Stimulated activated CD4-positive, alpha-beta T cell treated with anti-CD3 and anti-CD28 coated beads, Interleukin-2, amount 100 ng/mL, for 4 hours (primary cell): ENCODE measurements around the gene C9orf43.
"Not testable (repeated sequence)": the region's sequence is repeated elsewhere in the genome, so short reads cannot be mapped to it uniquely, and the experiment has no call there.

Experiments
- DNase-seq: peaks from one replicate; pipeline ENCODE4 v3.0.0-alpha.2; 2020; ENCODE audit warnings: low read depth

C9orf43 gene

DNA sequence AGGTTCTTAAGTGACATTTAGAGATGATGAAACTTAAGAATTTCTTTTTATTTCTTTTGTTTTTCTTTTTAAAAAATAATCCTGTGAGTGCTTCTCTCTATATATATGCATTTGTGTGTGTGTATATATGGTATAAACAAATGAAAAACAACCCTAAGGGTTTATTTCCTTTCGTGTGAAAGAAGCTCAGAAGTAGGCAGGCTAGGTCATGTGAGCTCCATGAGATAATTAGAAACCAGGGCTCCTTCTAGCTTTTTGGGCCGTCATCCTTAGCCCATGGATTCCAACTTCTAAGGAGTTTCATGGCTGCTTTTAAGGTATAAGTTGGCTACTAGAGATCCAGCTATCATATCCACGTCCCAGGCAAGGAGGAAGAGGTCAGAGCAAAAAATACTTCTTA, 11.2 kb downstream of the C9orf43 start:
- DNase-seq, result no peak

DNA sequence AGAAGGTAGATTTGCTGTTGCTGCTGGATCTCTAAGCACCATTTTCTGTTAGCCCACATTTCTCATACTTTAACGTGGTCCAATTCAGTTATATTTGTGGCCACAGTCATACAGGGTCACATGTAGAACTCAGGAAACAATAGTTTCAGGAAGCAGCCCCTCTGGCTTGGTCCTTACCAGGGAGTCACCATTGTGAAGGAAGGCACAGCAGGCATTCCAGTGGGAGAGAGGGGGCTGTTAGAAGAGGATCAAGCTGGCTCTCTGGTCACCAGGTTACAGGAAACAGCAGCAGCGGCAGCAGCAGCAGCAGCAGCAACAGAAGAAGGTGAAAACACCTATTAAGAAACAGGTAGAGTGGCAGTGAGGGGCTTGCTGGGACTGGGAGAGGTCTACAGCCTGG, 14.5 kb downstream of the C9orf43 start:
- DNase-seq, result no peak

DNA sequence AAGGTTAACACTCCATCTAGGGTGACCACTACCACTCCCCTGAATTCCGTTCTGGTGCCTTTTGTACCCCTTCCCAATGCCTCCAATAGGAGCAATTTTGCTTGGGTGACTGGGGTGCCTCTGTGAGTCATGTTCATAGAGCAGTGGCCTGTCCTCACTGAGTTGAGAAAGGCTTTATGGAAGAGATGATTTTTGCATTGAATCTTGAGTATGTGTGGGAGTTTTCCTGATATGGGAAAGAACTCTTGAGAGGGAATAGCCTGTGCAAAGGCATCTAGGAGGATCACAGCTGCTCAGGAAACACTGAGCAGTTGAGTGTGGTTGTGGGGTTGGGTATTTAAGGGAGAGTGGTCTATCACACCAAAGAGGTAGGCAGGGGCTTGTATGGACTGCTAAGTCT, 16.2 kb downstream of the C9orf43 start:
- DNase-seq, result no peak

DNA sequence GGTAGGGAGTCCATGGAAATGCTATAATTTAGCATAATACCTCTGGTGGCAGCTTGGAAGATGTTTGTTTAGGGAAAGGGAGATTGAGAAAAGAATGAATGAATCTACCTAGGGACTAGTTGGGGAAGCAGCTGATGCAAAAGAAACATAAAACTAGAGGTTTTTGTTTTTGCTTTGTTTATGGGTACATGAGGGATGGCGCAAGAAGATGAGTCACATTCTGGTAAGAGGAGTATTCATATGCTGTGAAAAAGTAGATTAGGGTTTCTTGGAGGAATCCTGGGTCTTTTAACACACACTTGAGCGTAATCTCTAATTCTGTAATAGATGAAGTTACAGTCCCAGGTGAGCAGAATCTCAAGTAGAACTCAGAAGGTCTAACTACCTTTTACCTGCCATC, 17.1 kb downstream of the C9orf43 start:
- no peak for DNase-seq

DNA sequence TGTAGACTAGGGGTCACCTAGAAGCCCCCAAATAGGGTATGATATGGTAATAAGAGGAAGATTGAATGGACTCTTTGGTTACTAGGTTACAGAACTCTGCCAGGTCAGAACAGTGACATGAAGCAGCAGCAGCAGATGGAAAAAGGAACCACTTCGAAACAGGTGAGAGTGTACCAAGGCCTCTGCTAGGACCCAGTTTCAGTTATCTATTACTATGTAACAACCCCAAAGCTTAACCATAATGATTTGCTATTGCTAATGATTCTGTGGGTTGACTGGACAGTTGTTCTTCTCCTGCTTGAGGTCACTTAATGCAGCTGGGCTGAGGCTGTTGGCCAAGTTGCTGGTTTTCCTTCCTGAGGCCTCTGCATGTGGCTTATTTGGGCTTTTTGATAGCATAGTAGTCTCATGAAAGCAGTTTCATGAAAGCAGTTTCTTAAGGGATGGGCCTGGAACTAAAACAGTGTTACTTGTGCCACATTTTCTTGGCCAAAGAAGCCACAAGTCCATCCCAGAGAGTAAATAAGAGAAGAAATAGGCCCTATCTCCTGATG, 17.6 kb downstream of the C9orf43 start:
- DNase-seq, result no peak

DNA sequence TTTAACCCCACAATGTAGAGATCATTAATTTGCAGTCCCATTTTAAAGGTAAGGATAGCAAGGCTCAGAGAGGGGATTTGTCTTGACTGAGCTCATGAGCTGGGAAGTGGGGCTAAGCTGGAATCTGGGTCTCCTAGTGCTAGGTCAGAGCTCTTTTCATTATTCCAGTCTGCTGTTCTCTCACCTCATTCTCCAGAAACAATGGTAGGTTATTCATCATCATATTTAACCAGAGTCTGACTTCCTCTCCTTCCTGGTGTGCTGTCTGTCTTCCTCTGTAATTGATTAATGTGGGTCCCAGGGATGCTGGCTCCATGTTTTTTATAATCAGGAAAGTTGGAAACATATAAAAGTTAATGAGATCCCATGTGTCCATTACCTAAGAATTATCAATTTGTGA, 20.6 kb downstream of the C9orf43 start:
- DNase-seq, result no peak

DNA sequence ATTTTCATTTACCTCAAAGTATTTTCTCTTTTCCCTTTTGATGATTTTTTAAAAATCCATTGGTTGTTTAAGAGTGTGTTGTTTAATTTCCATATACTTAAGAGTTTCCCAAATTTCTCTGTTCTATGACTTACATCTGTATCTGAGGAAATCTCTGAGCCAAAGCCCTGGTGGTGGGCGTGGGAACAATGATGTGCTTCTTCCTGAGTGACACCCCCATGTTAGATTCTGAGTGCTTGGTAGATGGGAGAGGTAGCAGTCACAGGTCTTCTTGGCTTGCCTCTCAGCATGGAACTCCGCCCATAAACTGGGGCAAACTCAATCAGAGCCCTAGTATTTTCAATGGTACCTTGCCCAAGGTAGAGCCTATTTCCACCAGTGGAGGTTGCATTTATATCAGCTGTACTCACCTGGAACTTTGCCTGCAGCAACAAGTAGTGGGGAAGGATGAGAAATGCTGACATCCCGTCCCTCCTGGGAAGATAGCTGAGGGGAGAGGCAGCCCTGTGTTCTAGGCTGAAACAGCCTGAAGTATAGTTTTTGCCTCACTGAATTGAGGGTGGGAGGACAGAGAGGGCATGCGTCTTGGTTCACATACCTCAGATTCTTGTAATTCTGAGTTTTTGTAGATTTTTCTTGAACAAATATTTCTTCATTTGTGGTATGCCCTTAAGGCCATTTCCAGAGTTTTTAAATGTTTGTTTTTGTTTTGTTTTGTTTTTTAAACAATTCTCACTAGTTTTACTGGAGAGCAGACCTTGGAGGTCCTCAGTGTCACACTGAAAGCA, 26.4 kb downstream of the C9orf43 start:
- DNase-seq, result no peak

DNA sequence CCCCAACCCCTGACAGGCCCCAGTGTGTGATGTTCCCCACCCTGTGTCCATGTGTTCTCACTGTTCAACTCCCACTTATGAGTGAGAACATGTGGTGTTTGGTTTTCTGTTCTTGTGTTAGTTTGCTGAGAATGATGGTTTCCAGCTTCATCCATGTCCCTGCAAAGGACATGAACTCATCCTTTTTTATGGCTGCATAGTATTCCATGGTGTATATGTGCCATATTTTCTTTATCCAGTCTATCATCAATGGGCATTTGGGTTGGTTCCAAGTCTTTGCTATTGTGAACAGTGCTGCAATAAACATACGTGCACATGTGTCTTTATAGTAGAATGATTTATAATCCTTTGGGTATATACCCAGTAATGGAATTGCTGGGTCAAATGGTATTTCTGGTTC, 27.2 kb downstream of the C9orf43 start:
- DNase-seq, result not testable (repeated sequence)

DNA sequence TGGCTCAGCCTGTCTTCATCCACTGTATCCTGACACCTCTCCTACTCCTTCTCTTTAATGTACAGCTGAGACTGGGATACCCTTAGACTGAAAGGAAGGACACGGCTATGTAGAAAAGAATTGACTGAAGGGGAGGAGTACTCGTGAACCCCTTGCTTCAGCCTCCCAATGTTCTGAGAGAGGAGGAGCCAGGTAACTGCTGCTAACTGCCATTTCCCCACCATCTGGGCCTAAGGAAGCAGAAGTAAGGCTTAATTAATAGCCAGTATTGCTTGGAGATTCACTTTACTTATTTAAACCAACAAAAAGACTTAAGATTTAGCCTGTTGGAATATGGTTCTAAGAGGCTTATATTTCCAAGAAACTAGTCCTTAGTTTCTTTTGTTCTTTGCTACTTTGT, 34.2 kb downstream of the C9orf43 start:
- DNase-seq, result no peak

DNA sequence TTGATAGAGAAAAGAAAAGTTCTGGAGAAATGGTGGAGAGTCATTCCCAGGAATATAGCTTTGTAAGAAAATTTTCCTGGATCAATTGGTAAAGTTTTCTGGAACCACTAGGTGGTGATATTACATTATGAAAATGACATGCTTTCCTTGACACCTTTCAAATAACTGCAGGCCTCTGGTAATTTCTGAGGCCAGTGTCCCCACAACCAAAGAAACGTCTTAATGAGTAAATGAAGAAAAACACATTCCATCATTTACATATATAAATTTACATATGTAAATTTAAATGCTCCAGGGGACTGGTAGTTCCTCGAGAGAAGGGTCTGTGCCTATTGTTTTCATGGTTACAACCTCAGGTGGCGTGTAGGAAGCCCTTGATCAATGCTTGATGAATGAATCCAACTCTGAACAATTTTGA, 35.8 kb downstream of the C9orf43 start:
- no peak for DNase-seq

DNA sequence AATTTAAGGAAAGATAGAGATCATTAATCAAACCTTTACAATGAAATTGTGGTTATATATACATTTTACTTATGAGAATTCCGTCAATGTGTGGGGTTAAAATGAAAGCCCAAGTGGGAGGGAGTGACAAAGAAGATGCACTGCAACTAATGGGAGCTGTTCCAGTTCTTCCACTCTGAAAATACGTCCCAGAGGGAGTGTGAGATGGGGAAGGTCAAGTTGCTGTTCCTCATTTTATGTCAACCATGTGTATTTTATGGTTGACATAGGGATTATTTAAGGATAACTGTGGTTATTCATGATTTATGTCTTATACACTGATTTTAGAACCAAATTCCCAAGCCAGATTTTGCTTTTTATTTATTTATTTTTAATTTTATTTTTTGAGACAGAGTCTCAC, 38.8 kb downstream of the C9orf43 start:
- no peak for DNase-seq

DNA sequence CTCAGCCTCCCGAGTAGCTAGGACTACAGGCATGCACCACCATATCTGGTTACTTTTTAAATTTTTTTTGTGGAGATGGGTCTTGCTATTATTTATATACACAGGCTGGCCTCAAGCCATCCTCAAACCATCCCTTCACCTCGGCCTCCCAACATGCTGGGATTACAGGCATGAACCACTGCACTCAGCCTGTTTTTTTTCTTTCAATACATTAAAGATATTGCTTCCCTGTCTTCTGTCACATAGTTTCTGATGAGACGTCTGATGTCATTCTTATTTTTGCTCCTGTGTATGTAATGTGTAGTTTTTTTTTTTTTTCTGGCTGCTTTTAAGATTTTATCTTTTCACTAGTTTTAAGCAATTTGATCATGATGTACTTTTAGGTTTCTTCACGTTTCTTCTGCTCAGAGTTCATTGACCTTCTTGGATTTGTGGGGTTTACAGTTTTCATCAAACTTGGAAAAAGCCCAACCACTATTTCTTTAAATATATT, 41.6 kb downstream of the C9orf43 start:
- no peak for DNase-seq

DNA sequence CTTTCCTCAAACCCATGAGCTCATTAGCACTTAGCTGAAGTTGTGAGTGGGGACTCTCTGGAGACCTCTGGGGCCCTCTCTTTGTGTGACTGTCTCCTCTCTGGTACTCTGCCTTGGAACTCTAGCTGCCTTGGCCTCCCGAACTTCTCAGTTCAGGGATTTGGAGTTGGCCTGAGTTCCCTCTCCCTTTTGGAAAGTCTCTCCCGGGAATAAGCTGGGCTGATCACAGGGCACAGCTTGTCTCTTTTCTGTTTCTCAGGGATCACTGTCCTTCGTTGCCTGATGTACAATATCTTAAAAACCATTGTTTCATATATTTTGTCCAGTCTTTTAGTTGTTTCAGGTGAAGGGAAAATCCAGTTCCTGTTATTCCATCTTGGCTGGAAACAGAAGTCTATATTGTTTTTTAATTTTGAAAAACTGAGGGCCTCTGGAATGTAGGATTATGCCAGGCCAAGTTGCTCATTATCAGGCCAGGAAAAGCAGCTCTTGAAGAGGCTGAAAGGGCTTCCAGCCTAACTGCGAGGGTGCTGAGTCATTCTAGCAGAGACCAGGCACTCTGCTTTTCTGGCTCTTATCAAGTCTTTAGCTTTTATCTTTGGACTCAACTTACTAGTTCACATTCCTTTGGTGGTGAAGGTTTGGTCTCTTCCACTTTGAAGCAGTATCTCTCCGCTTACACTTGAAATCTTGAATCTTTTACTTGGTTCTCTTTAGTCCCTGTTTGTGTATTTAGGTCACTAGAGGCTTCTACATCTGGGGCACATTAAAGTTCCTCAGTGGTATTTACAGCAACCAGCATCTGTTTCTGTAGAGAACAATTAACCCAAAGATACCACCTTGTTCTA, 44.6 kb downstream of the C9orf43 start:
- no peak for DNase-seq

DNA sequence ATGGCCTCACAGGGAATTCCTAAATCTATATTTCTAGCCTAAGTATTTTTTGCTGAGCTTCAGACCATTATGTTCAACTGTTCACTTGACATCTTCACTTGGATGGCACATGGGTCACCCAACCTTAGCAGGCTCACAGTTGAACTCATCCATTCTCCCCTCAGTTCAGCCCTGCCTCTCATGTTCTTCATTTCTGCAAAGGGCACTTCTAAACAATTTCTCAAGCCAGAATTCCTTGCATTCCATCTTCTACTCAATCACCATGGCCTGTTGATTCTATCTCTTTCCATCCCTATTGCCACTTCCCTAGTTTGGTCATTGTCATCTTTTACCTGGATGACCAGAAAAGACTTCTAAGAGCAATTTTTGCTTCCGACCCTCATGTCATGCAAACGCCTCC, 45.7 kb downstream of the C9orf43 start:
- no peak for DNase-seq

DNA sequence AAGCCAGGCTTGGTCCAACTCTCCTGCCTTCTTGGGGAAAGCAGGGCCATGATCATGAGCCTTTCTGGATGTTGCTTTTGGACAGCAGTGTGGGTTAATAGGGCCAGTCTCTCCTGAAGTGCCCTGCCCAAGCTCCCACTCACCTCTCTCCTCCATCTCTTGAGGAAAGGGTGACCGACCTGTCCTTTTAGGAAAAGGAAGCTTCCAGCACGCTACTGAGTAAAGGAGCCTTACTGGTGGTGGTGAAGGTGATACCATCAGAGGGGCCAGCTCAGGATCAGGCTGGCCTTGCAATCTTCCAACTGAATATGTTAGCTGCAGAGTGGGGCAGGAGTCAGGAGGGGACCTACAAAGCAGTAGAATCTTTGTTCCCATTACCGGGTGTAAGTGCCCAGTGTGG, 50.7 kb downstream of the C9orf43 start:
- DNase-seq, result no peak

DNA sequence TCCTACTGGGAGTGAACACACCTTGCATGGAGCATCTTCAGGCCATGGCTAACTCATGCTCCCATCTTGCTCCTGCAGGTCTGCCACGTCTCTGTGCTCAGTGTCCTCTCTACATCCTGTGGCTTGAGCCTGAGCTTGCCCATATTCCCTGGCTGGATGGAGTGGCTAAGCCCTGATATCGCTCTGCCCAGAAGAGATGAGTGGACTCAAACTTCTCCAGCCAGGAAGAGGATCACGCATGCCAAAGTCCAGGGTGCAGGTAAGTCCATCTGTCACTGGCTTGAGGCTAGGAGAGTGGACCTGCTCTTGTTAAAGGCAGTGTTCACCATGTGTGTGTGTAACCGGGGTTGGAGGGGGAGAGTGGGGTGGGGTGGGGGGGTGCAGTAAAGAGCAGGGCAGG, 51.4 kb downstream of the C9orf43 start:
- DNase-seq, result no peak

DNA sequence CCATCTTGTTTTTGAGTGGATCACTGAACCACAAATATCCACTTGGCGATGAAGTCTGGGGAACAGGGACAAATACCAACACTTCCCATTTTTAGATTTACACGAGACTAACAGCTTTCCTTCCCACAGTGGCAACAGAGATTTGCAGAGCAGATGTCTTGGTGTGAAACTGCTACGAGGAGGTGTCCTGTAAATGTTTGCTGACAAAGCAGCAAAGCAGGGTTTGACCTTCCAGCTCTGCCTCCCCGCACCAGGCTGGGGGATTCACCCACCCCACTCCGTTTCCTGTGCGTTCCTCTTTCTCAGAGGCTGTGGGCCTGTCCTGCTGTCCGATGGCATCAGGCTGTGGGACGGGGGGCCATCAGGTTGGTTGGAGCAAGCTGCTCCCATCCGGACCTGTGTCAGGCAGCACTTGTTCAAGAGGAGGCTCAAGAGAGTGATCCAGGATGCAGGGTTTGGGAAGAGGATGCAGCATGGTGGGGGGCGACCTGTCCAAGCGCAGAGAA, 52.3 kb downstream of the C9orf43 start:
- DNase-seq, result no peak

DNA sequence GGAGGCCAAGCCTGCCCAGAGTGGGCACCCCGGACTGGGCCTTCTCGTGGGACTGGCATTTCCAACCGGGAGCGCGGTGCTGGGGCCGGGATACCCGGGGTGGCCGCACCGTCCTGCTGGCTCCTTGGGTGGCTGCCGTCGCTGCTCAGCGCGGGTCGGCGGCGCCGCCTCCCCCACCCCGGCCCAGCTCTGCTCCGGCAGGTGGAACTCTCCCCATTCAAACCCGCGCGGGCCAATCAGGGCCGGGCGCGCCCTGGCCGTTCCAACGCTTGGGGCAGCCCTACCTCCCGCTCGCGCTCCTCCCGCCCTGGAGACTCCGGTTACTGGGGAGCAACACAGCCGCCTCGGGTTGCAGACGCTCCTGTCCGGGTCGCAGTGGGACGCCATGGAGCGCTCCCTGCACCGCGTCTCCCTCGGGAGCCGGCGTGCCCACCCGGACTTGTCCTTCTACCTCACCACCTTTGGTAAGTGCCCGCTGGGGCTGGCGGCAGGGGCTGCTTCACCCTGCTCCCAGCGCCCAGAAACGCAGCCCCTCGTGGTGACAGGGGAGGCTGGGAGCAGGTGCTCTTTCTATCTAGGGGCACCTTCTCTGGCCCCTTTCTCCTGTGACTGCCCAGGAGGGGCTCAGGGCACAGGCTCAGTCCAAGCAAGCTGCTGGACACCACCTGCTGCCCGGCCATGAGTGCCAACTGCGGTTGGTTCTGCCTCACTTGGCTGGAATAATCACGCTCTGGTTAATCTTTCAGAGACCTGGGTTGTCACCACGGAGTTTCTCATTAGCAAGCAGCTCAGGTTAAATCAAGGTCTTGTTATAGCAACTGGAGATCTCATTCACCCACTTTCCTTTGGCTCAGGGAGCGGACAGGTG, 53.1 kb downstream of the C9orf43 start, which contains the start of gene RGS3:
RGS3 (plus strand) TSS at position 310 of the 868 bp plus-strand sequence; CDS start at position 386, 76 bp downstream.
- DNase-seq, result no peak

DNA sequence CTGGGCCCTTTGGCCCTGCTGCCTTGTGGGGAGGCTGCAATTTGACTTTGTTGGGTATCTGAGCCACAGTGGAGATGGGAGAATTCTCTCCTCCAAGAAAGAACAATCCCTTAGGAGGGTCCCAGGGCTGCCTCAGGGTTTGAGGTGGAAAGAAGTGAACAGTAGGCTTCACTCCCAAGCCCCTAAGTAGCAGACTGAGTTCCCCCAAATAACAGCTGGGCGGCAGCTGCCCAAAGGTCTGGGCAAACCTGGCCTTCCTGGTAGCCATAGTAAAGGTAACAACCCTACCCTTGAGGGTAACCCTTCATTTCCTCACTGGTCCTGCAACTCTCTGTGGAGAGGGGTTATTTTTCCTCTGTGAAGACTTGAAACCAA, 53.7 kb downstream of the C9orf43 start:
- DNase-seq, result no peak

DNA sequence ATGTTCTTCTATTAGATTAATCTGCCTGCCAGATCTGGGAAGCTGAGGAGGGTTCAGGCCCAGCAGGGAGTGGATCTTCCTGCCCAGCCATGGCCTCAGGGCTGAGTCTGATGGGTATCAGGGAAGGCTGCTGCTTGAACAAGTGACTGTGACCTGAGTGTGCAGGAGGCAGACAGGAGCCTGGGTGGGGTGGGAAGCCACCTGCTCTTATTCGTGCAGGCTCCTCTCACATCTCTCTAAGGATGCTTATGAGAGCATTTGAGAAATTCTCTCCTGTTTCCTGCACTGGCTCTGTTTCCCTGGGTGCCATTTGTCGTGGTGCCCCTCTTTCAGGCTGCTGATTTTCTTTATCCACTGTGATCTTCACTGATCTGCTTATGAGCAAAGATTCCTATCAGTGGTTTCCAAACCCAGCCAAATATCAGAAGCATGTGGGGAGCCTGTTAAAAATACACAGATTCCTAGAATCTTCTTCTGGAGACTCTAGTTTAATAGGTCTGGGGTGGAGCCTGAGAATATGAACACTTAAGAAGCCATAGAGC, 55.1 kb downstream of the C9orf43 start:
- DNase-seq, result no peak

DNA sequence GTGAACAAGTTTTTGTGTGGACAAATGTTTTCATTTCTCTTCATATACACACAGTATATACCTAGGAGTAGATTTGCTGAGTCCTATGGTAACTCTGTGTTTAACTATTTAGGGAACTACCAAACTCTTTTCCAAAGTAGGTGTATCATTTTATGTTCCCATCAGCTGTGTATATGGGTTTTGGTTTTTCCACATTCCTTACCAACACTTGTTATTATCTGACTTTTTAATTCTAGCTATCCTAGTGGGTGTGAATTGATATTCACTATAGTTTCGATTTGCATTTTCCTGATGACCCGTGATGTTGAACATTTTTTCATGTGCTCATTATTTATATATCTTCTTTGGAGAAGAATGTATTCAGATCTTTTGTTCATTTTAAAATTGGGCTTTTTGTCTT, 56.6 kb downstream of the C9orf43 start:
- no peak for DNase-seq
